A549 (cell line): Measurements from ENCODE around the gene ADSS1. TPM values are rescaled to one million over a fixed set of nuclear protein-coding genes. Genes with fewer than 3 reads are reported as not detected.

Experiments used
- ATAC-seq, 2 experiments: fragments of 200-7000 bp in 1 of 2; fragments of >200 bp in 1 of 2; cut with Nextera tagmentation in 1 of 2; cut with Tn5 transposase in 1 of 2; 3 replicates each; pipeline versions ENCODE4 v1.8.0 to v1.9.1; 2018 to 2020; ENCODE audit warnings: mild to moderate bottlenecking in 1 of 2, moderate library complexity in 1 of 2
- CTCF ChIA-PET: fragments of 300-600 bp; sonication (Branson Sonifier 250); formaldehyde crosslinking; extraction: SDS; loops from one replicate; lab custom pipeline; 2021; ENCODE audit warnings: antibody characterized with exemption, inconsistent platforms; lab: Yijun Ruan, JAX
- POLR2A ChIA-PET: fragments of 350-600 bp; formaldehyde crosslinking; extraction: SDS; loops from one replicate; lab custom pipeline; 2021; ENCODE audit warnings: antibody characterized with exemption, inconsistent platforms; lab: Yijun Ruan, JAX
- DNase-seq, 2 experiments: peaks; one replicate each; pipeline versions ENCODE4 v3.0.0 to v3.0.0-alpha.2; 2011 to 2016; ENCODE audit warnings: low read depth in 1 of 2, low spot score in 1 of 2
- FAIRE-seq: peaks from 2 replicates; lab custom pipeline; 2011; peaks lifted over from hg19 to GRCh38; lab: Jason Lieb, UNC
- H3K27ac ChIP-seq, 2 experiments: fragments of >200 bp; sonication (Bioruptor Twin); formaldehyde crosslinking; 3 replicates each; pipeline ENCODE4 v1.5.1; 2016 to 2017
- H3K4me1 ChIP-seq: fragments of >200 bp; sonication (Bioruptor Twin); formaldehyde crosslinking; 3 replicates; pipeline ENCODE4 v1.6.1; 2016
- H3K4me2 ChIP-seq: fragments of >200 bp; sonication (Bioruptor Twin); formaldehyde crosslinking; 3 replicates; pipeline ENCODE4 v1.6.1; 2016
- H3K4me3 ChIP-seq: fragments of >200 bp; sonication (Bioruptor Twin); formaldehyde crosslinking; 3 replicates; pipeline ENCODE4 v1.5.1; 2016
- H3K9me3 ChIP-seq: fragments of >200 bp; sonication (Bioruptor Twin); formaldehyde crosslinking; 3 replicates; pipeline ENCODE4 v1.6.1; 2016
- BHLHE40 ChIP-seq: IDR thresholded peaks from 2 replicates; pipeline ENCODE4 v1.6.1; 2012; ENCODE audit warnings: low read depth, low read length, inconsistent platforms
- CBX2 ChIP-seq: fragments of 200-600 bp; sonication (generic); IDR thresholded peaks from 2 replicates; pipeline ENCODE4 v1.6.1; 2016; ENCODE audit warnings: low read depth, mild to moderate bottlenecking, borderline replicate concordance
- CTCF ChIP-seq: fragments of >200 bp; sonication (Bioruptor Twin); formaldehyde crosslinking; IDR thresholded peaks from 3 replicates; pipeline ENCODE4 v1.5.1; 2016
- ESRRA ChIP-seq: fragments of 150-350 bp; IDR thresholded peaks from 2 replicates; pipeline ENCODE4 v1.6.1; 2014; ENCODE audit warnings: mild to moderate bottlenecking, low read length, borderline replicate concordance
- FOSB ChIP-seq: fragments of 250-450 bp; sonication (Bioruptor Pico); IDR thresholded peaks from 2 replicates; pipeline ENCODE4 v1.5.0; 2020; ENCODE audit warnings: mild to moderate bottlenecking, moderate library complexity
- FOSL2 ChIP-seq, 2 experiments: fragments of 450-650 bp in 1 of 2; fragments of >200 bp in 1 of 2; sonication (Bioruptor Twin) in 1 of 2; formaldehyde crosslinking; IDR thresholded peaks; 2 replicates each; pipeline versions ENCODE4 v1.5.0 to v1.6.1; 2016 to 2020; ENCODE audit warnings: mild to moderate bottlenecking in 1 of 2, moderate library complexity in 1 of 2
- HOXA7 ChIP-seq: fragments of 250-450 bp; sonication (Bioruptor Pico); IDR thresholded peaks from 2 replicates; pipeline ENCODE4 v1.5.0; 2020; ENCODE audit warnings: mild to moderate bottlenecking, moderate library complexity
- HOXB5 ChIP-seq: fragments of 250-450 bp; sonication (Bioruptor Pico); IDR thresholded peaks from 2 replicates; pipeline ENCODE4 v1.5.0; 2020; ENCODE audit warnings: mild to moderate bottlenecking, moderate library complexity
- JUNB ChIP-seq: fragments of >200 bp; sonication (Bioruptor Twin); formaldehyde crosslinking; IDR thresholded peaks from 2 replicates; pipeline ENCODE4 v1.6.1; 2016
- MYC ChIP-seq: IDR thresholded peaks from 2 replicates; pipeline ENCODE4 v1.6.1; 2012; ENCODE audit warnings: mild to moderate bottlenecking, inconsistent platforms, low read length, improper control_type of control experiment, borderline replicate concordance
- NFE2L2 ChIP-seq: fragments of 150-350 bp; conservative IDR thresholded peaks from 2 replicates; pipeline ENCODE4 v1.6.1; 2014; ENCODE audit warnings: low read length
- NPAS2 ChIP-seq: fragments of 250-450 bp; sonication (Bioruptor Pico); IDR thresholded peaks from 2 replicates; pipeline ENCODE4 v1.8.0; 2022; ENCODE audit warnings: mild to moderate bottlenecking, moderate library complexity, borderline replicate concordance
- RAD21 ChIP-seq, 2 experiments: fragments of >200 bp in 1 of 2; sonication (Bioruptor Twin) in 1 of 2; formaldehyde crosslinking in 1 of 2; IDR thresholded peaks in 1 of 2; conservative IDR thresholded peaks in 1 of 2; 2 replicates in 1 of 2; 3 replicates in 1 of 2; pipeline ENCODE4 v1.6.1; 2012 to 2018; ENCODE audit warnings: inconsistent platforms in 1 of 2
- RNF2 ChIP-seq: fragments of 200-600 bp; sonication (generic); IDR thresholded peaks from 2 replicates; pipeline ENCODE4 v1.6.1; 2016; ENCODE audit warnings: low read depth, mild to moderate bottlenecking, antibody characterized with exemption, moderate library complexity, borderline replicate concordance
- SMC3 ChIP-seq: fragments of >200 bp; sonication (Bioruptor Twin); formaldehyde crosslinking; IDR thresholded peaks from 3 replicates; pipeline ENCODE4 v1.6.1; 2018; ENCODE audit warnings: inconsistent platforms
- SREBF2 ChIP-seq: fragments of 450-650 bp; IDR thresholded peaks from 2 replicates; pipeline ENCODE4 v1.6.1; 2014; ENCODE audit warnings: mild to moderate bottlenecking, moderate library complexity
- USF2 ChIP-seq: fragments of 450-650 bp; IDR thresholded peaks from 2 replicates; pipeline ENCODE4 v1.6.1; 2014; ENCODE audit warnings: antibody characterized with exemption
- ZC3H11A ChIP-seq: fragments of 450-650 bp; IDR thresholded peaks from 2 replicates; pipeline ENCODE4 v1.6.1; 2014; ENCODE audit warnings: antibody characterized with exemption, mild to moderate bottlenecking
- ZFP36 ChIP-seq: fragments of 450-650 bp; IDR thresholded peaks from 2 replicates; pipeline ENCODE4 v1.6.1; 2014; ENCODE audit warnings: borderline replicate concordance; ENCODE audit not compliant: partially characterized antibody
- WGBS: methylation state at CpG from one replicate; pipeline ENCODE4 v1.1.6; 2017; ENCODE audit errors: missing lambda C conversion rate; 5-methylcytosine and 5-hydroxymethylcytosine counted together
- polyA plus RNA-seq, 4 experiments: library from polyadenylated mRNA; depleted of rRNA in 3 of 4; stranded (reverse); fragments of >200 nt; fragmentation: RNase III in 1 of 4; extraction: RNeasy Plus Mini Kit Qiagen cat#74134 plus additional on column Dnase treatment in 1 of 4; gene quantifications; 2 replicates in 3 of 4; 3 replicates in 1 of 4; pipeline ENCODE4 v1.2.3, GENCODE V29; 2011 to 2017

Gene ADSS1
- polyA plus RNA-seq, 2 of the 4 experiments (the other 2 are of a cell fraction), result 6.2 to 10.1 TPM

- DNase-seq (no peak), ATAC-seq (no peak), FAIRE-seq (no peak)
- Histone ChIP-seq H3K4me1 (peaks cover 13% of the 10 kb centered on the region), H3K9me3 (no peaks in the 10 kb centered on the region), H3K4me3 (no peak overlapping the region), H3K4me2 (no peak overlapping the region), H3K27ac (no peak overlapping the region)
- POLR2A ChIA-PET, result no interaction called here
- WGBS, result 88% methylated on average over 12 of the region's 17 CpGs
- TF ChIP-seq NPAS2 (CRISPR knock-in tag), result no peak
- TF ChIP-seq ZC3H11A, result no peak
- no peak for TF ChIP-seq ESRRA
- no peak for TF ChIP-seq FOSB (CRISPR knock-in tag)
- no peak for TF ChIP-seq NFE2L2
- no peak for TF ChIP-seq SMC3
- TF ChIP-seq, all 56 proteins: peak for 0
- CTCF ChIA-PET, result interaction anchor here (0.6 to 7.0 kb wide), 3 partner anchors 15 to 384 kb away, joined by 3 to 65 read pairs (median 4); partner anchors contain the start of gene ADSS1
These were observed 15.0 kb downstream of the ADSS1 start for GRCh38 chr14:104739026-104739425.

GRCh38 chr14:104739546-104740516, 15.8 kb downstream of the ADSS1 start:
- ChIA-PET POLR2A (no interaction called here), CTCF (interaction anchor here (0.6 to 7.0 kb wide), 4 partner anchors 12 to 383 kb away, joined by 3 to 65 read pairs (median 4); partner anchors contain the start of gene ADSS1)
- Histone ChIP-seq H3K9me3 (no peaks in the 10 kb centered on the region), H3K4me1 (0 out of 3 replicates have a peak, but pooled peaks cover 6% of the 10 kb centered on the region), H3K27ac (no peak overlapping the region), H3K4me3 (no peak overlapping the region), H3K4me2 (no peak overlapping the region)
- no peak for FAIRE-seq
- DNase-seq, result no peak
- WGBS, result 86% methylated on average over 23 of the region's 29 CpGs
- TF ChIP-seq SMC3 (no peak), CBX2 (no peak), CTCF (no peak), SREBF2 (no peak), RNF2 (no peak), NFE2L2 (no peak), ESRRA (no peak), HOXB5 (CRISPR knock-in tag) (no peak), RAD21 (conservative IDR thresholded peaks at IDR 0.05 in 1 of 2, IDR thresholded peaks at IDR 0.05 in 1 of 2) (no peak), USF2 (no peak), BHLHE40 (no peak), ZFP36 (no peak), JUNB (no peak), MYC (no peak), HOXA7 (CRISPR knock-in tag) (no peak), FOSB (CRISPR knock-in tag) (no peak), FOSL2 (IDR thresholded peaks at IDR 0.05) (no peak), FOSL2 (CRISPR knock-in tag; IDR thresholded peaks at IDR 0.05) (no peak)
- no peak for ATAC-seq
